IMR-90 (cell line): Measurements from ENCODE around the gene SH3RF3. TPM values are rescaled to one million over a fixed set of nuclear protein-coding genes. Genes with fewer than 3 reads are reported as not detected.

ENCODE experiments used
- ATAC-seq: fragments of 200-7000 bp; cut with Tn5 transposase; 2 replicates; pipeline ENCODE4 v1.9.1; 2020; ENCODE audit warnings: low read depth, mild to moderate bottlenecking, moderate library complexity
- BruUV-seq: library from RNA; stranded (reverse); fragments of 400-500 nt; replicated peaks from 2 replicates; lab custom pipeline; 2021; lab: Mats Ljungman, UMichigan
- CTCF ChIA-PET: fragments of 300-600 bp; formaldehyde crosslinking; extraction: SDS; loops from one replicate; lab custom pipeline; 2021; ENCODE audit warnings: antibody characterized with exemption; lab: Yijun Ruan, JAX
- POLR2A ChIA-PET: fragments of 300-600 bp; sonication (Branson Sonifier 250); formaldehyde crosslinking; loops from one replicate; lab custom pipeline; 2022; ENCODE audit warnings: antibody characterized with exemption; ENCODE audit not compliant: unreplicated experiment; lab: Charles Lee
- DNase-seq: peaks from one replicate; pipeline ENCODE4 v3.0.0; 2013
- H2AFZ ChIP-seq: replicated peaks from 2 replicates; pipeline ENCODE3; 2013; ENCODE audit warnings: low read length, mild to moderate bottlenecking; ENCODE audit not compliant: poor library complexity
- H2AK5ac ChIP-seq: 2 replicates; pipeline ENCODE4 v1.6.1; 2013; ENCODE audit warnings: low read depth, low read length, inconsistent platforms
- H2AK9ac ChIP-seq: replicated peaks from 2 replicates; pipeline ENCODE3; 2013; ENCODE audit warnings: mild to moderate bottlenecking, low read depth, low read length, moderate library complexity; ENCODE audit not compliant: poor library complexity
- H2BK120ac ChIP-seq: 2 replicates; pipeline ENCODE4 v1.6.1; 2013; ENCODE audit warnings: low read depth, low read length, inconsistent platforms
- H2BK15ac ChIP-seq: 3 replicates; pipeline ENCODE4 v1.6.1; 2013; ENCODE audit warnings: low read depth, low read length, inconsistent platforms
- H2BK20ac ChIP-seq: 2 replicates; pipeline ENCODE4 v1.6.1; 2013; ENCODE audit warnings: low read depth, mild to moderate bottlenecking, inconsistent platforms, low read length, moderate library complexity
- H2BK5ac ChIP-seq: 2 replicates; pipeline ENCODE4 v1.6.1; 2013; ENCODE audit warnings: mild to moderate bottlenecking, low read depth, low read length, inconsistent platforms; ENCODE audit not compliant: poor library complexity, severe bottlenecking
- H3K14ac ChIP-seq: replicated peaks from 2 replicates; pipeline ENCODE4 v1.6.1; 2013; ENCODE audit warnings: low read depth, low read length, inconsistent platforms
- H3K18ac ChIP-seq: 2 replicates; pipeline ENCODE4 v1.6.1; 2013; ENCODE audit warnings: low read depth, low read length, control low read depth
- H3K23ac ChIP-seq: 2 replicates; pipeline ENCODE4 v1.6.1; 2013; ENCODE audit warnings: low read depth, low read length, inconsistent platforms
- H3K27ac ChIP-seq: 2 replicates; pipeline ENCODE4 v1.5.1; 2013; ENCODE audit warnings: mild to moderate bottlenecking, control low read depth, low read length; ENCODE audit not compliant: insufficient read depth
- H3K27me3 ChIP-seq: 2 replicates; pipeline ENCODE4 v1.6.1; 2013; ENCODE audit warnings: low read length; ENCODE audit not compliant: control insufficient read depth, insufficient read depth
- H3K36me3 ChIP-seq: 2 replicates; pipeline ENCODE4 v1.6.1; 2013; ENCODE audit warnings: low read length, mixed read lengths; ENCODE audit not compliant: control insufficient read depth, insufficient read depth
- H3K4ac ChIP-seq: 2 replicates; pipeline ENCODE4 v1.6.1; 2013; ENCODE audit warnings: low read depth, low read length, inconsistent platforms
- H3K4me1 ChIP-seq: 2 replicates; pipeline ENCODE4 v1.6.1; 2013; ENCODE audit warnings: low read length, mixed read lengths; ENCODE audit not compliant: control insufficient read depth, insufficient read depth
- H3K4me2 ChIP-seq: 2 replicates; pipeline ENCODE4 v1.6.1; 2013; ENCODE audit warnings: low read depth, mild to moderate bottlenecking, control low read depth, low read length, moderate library complexity
- H3K4me3 ChIP-seq: 2 replicates; pipeline ENCODE4 v1.5.1; 2013; ENCODE audit warnings: low read depth, mild to moderate bottlenecking, control low read depth, low read length, moderate library complexity; ENCODE audit not compliant: insufficient read depth
- H3K56ac ChIP-seq: 2 replicates; pipeline ENCODE4 v1.6.1; 2013; ENCODE audit warnings: low read length, inconsistent platforms; ENCODE audit not compliant: insufficient read depth; ENCODE audit errors: extremely low read depth
- H3K79me1 ChIP-seq, 2 experiments: 2 replicates each; pipeline ENCODE4 v1.6.1; 2013; ENCODE audit warnings: low read length in 2 of 2, inconsistent platforms in 1 of 2, low read depth in 1 of 2
- H3K9ac ChIP-seq: 2 replicates; pipeline ENCODE4 v1.6.1; 2013; ENCODE audit warnings: low read depth, low read length, control low read depth
- H3K9me1 ChIP-seq: 2 replicates; pipeline ENCODE4 v1.6.1; 2013; ENCODE audit warnings: low read length, inconsistent platforms; ENCODE audit not compliant: insufficient read depth
- H3K9me3 ChIP-seq: 2 replicates; pipeline ENCODE4 v1.6.1; 2013; ENCODE audit warnings: low read length; ENCODE audit not compliant: control insufficient read depth, insufficient read depth
- H4K20me1 ChIP-seq: 2 replicates; pipeline ENCODE4 v1.6.1; 2013; ENCODE audit warnings: low read length, inconsistent platforms; ENCODE audit not compliant: insufficient read depth
- H4K5ac ChIP-seq: 2 replicates; pipeline ENCODE4 v1.6.1; 2013; ENCODE audit warnings: mild to moderate bottlenecking, low read depth, low read length, control low read depth
- H4K8ac ChIP-seq, 2 experiments: 2 replicates each; pipeline ENCODE4 v1.6.1; 2013; ENCODE audit warnings: low read depth in 2 of 2, low read length in 2 of 2, control low read depth in 1 of 2, inconsistent platforms in 1 of 2
- H4K91ac ChIP-seq: 2 replicates; pipeline ENCODE4 v1.6.1; 2013; ENCODE audit warnings: low read depth, low read length, inconsistent platforms; ENCODE audit not compliant: insufficient read depth
- BHLHE40 ChIP-seq: fragments of 150-350 bp; IDR thresholded peaks from 2 replicates; pipeline ENCODE4 v1.6.1; 2016; ENCODE audit warnings: mild to moderate bottlenecking, low read depth, low read length
- CEBPB ChIP-seq: IDR thresholded peaks from 2 replicates; pipeline ENCODE4 v1.6.1; 2012; ENCODE audit warnings: low read depth, low read length, improper control_type of control experiment
- ELK1 ChIP-seq: fragments of 150-350 bp; IDR thresholded peaks from 2 replicates; pipeline ENCODE4 v1.6.1; 2016; ENCODE audit warnings: low read depth, mild to moderate bottlenecking, low read length, moderate library complexity, borderline replicate concordance
- FOS ChIP-seq: fragments of 150-350 bp; IDR thresholded peaks from 2 replicates; pipeline ENCODE4 v1.6.1; 2016; ENCODE audit warnings: low read depth, low read length
- MXI1 ChIP-seq: IDR thresholded peaks from 2 replicates; pipeline ENCODE4 v1.6.1; 2012; ENCODE audit warnings: low read depth, mild to moderate bottlenecking, low read length, moderate library complexity, borderline replicate concordance
- WGBS, 2 experiments: methylation state at CpG; one replicate each; pipeline versions ENCODE4 v1.1.5 to v1.1.7; 2013; ENCODE audit warnings: missing lambda C conversion rate in 2 of 2; ENCODE audit not compliant: insufficient read length in 1 of 2; ENCODE audit errors: extremely low coverage in 2 of 2; 5-methylcytosine and 5-hydroxymethylcytosine counted together
- dilution Hi-C: fragments of 300-500 bp; cut with HindIII; formaldehyde crosslinking; loops from one replicate; pipeline ENCODE4 v1.14.3; 2018; ENCODE audit warnings: low sequenced_read_pairs; ENCODE audit not compliant: unreplicated experiment
- in situ Hi-C: fragments of 300-500 bp; cut with MboI; formaldehyde crosslinking; loops from 3 replicates; pipeline ENCODE4 v1.14.3; 2019; ENCODE audit warnings: low sequenced_read_pairs, inconsistent platforms, mixed read lengths
- intact Hi-C: fragments of 100-400 bp; cut with micrococcal nuclease; formaldehyde crosslinking; loops from 2 replicates; pipeline ENCODE4 v1.10.0; 2022
- polyA plus RNA-seq, 3 experiments: library from polyadenylated mRNA; depleted of rRNA; stranded (reverse); fragments of >200 nt; gene quantifications; 2 replicates each; pipeline ENCODE4 v1.2.3, GENCODE V29; 2012; ENCODE audit warnings: low replicate concordance in 1 of 3
- total RNA-seq: library from RNA; depleted of rRNA; stranded (reverse); fragments of >200 nt; gene quantifications from 2 replicates; pipeline ENCODE4 v1.2.3, GENCODE V29; 2012

SH3RF3 gene
- total and polyA plus RNA-seq, 2 of the 4 experiments (the other 2 are of a cell fraction): 3.4 to 5.3 TPM

- dilution Hi-C loops: no loop called here
- no peak overlapping the region; the same call in 1 of the 2 replicates for H3K56ac ChIP-seq
- H3K4me2 ChIP-seq: peak overlapping the region; percentile 6; the same call in 1 of the 2 replicates
- no TSS peak for BruUV-seq
- peaks cover 34% of the 10 kb centered on the region for H3K9me1 ChIP-seq
- H3K14ac ChIP-seq: peak overlapping the region; percentile 65
- peaks cover 19% of the 10 kb centered on the region; the same call in 1 of the 2 replicates for H4K20me1 ChIP-seq
- peaks cover 58 to 91% of the 10 kb centered on the region in 2 experiments for H3K79me1 ChIP-seq
- H3K27ac ChIP-seq: peak overlapping the region; percentile 81
- ATAC-seq (no peak), DNase-seq (no peak)
- H2BK20ac ChIP-seq: peak overlapping the region; percentile 80
- H3K4ac ChIP-seq: peak overlapping the region; percentile 86
- peak overlapping the region; percentile 74 for H4K91ac ChIP-seq
- no peak overlapping the region for H2AFZ ChIP-seq
- peak overlapping the region; percentile 78 for H2AK5ac ChIP-seq
- no peak overlapping the region for H3K4me3 ChIP-seq
- H3K23ac ChIP-seq: peak overlapping the region; percentile 61; the same call in 1 of the 2 replicates
- H2BK120ac ChIP-seq: peak overlapping the region; percentile 77
- WGBS, 2 experiments: no CpG with 5 or more reads among the region's 4 CpGs
- H3K36me3 ChIP-seq: no peaks in the 10 kb centered on the region
- peaks cover 4% of the 10 kb centered on the region; the same call in 1 of the 2 replicates for H3K9me3 ChIP-seq
- POLR2A ChIA-PET: no interaction called here
- peak overlapping the region; percentile 42; the same call in 1 of the 3 replicates for H2BK15ac ChIP-seq
- peak overlapping the region; percentile 33 to 74; a peak in 2 of 4 replicates for H4K8ac ChIP-seq
- peaks cover 36% of the 10 kb centered on the region for H3K4me1 ChIP-seq
- no peak overlapping the region for H2AK9ac ChIP-seq
- in situ Hi-C loops: loop anchor here (25.0 kb wide), 1 partner anchor 188 kb away; the partner anchor contains the start of gene SH3RF3
- no peak overlapping the region for H3K9ac ChIP-seq
- CTCF ChIA-PET: no interaction called here
- intact Hi-C loops: no loop called here
- peak overlapping the region; percentile 70 for H4K5ac ChIP-seq
- TF ChIP-seq MXI1: no peak
- no peak for TF ChIP-seq BHLHE40
- no peak for TF ChIP-seq CEBPB
- no peak for TF ChIP-seq ELK1
- no peak for TF ChIP-seq FOS
- H3K18ac ChIP-seq: peak overlapping the region; percentile 85
- no peaks in the 10 kb centered on the region for H3K27me3 ChIP-seq
- peak overlapping the region; percentile 65 for H2BK5ac ChIP-seq
Measured at GRCh38 chr2:109325570-109325969, 196.6 kb downstream of the SH3RF3 start.
